ENCODE results near the gene CIDEC.

The CIDEC gene

DNA sequence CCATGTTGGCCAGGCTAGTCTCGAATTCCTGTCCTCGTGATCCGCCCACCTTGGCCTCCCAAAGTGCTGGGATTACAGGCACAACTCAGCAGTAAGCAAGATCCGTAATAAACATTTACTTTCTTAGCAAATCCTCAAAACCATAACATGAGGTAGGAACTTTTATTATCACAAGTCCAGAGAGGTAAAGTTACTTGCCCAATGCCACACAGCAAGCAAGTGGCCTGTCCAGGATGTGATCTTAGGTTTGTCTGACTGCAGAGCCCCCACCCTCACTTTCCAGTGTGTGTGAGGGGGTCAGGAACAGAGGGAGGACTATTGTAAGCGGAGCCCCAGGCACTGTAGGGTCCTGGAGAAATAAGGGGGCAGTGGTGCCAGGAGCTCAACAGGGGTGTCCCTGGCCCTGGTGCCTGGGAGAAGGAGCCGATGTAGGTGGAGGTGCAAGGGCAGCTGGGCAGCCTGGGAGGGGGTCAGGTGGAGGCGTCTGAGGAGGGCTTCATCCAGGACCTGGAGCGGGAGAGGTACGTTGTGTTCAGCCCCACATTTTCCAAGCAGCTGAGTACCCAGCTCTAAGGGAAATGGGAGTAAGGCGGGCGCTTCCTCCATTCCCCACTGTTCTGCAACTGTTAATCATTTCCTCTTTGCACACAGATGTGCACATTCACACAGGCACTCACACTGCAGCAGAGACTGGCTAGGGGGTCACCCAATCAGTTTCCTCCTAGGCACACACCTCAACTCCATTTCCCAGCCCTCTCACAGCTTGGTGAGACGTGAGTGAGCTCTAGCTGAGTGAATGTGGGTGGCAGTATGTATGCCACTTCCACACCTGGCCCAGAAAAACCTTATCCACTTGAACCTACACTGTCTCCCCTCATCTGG, 42.1 kb downstream of the CIDEC start:
- DNase-seq (ENCODE audit: low read depth) = peak; percentile 57
- H3K4me3 ChIP-seq (replicated peaks; ENCODE audit: low read depth, low read length) = no peak overlapping the region
- no peak for TF ChIP-seq CTCF (IDR thresholded peaks at IDR 0.05; ENCODE audit: low read length, missing control alignments)

DNA sequence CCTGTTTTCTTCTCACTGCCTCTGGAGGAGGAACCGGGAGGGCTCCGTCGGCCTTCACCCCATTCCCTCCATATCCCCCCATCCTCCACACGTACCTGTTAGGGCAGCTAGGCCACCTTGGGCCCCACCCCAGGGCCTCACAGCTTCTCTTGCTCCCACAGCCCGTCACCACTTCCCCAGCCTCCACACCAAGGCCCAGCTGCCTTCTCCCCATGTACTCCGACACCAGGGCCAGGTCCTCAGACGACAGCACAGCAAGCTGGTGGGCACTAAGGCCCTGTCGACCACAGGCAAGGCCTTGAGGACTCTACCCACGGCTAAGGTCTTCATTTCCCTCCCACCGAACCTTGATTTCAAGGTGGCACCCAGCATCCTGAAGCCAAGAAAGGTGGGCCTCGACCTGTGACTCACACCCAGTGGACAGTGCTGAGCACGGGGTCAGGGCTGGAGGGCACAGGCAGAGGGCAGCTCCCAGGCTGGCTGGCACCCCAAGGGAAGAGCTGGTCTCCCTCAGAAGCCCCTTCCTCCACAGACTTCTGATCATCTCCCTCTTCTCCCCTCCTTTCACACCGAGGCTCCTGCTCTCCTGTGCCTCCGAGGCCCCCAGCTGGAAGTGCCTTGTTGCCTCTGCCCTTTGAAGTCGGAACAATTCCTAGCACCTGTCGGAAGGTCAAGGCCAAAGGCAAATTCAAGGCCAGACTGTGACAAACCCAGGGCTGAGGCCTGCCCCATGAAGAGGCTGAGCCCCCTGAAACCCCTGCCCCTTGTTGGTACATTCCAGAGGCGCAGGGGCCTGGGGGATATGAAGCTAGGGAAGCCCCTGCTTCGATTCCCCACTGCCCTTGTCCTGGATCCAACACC, 45.3 kb downstream of the CIDEC start:
- H3K4me3 ChIP-seq (replicated peaks; ENCODE audit: low read depth, low read length) = no peak overlapping the region
- no peak for DNase-seq (ENCODE audit: low read depth)
- TF ChIP-seq CTCF (IDR thresholded peaks at IDR 0.05; ENCODE audit: low read length, missing control alignments) = no peak

DNA sequence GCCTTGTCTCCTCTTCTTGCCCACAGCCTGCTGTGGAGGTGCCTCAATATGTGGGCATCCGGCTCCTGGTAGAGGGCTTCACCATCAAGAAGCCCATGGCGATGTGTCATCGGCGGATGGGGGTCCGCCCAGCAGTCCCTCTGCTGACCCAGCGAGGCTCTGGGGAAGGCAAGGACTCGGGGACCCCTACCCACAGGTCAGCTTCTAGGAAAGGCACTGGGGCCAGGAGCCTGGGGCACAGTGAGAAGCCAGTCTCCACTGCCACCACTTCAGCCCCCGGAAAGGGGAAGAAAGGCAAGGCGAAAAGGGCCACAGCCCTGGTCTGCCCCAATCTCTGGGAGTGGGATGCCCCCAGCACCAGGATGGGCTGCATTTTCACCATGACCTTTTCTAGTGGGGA, 47.0 kb downstream of the CIDEC start:
- no peak for DNase-seq (ENCODE audit: low read depth)
- no peak overlapping the region for H3K4me3 ChIP-seq (replicated peaks; ENCODE audit: low read depth, low read length)
- TF ChIP-seq CTCF (IDR thresholded peaks at IDR 0.05; ENCODE audit: low read length, missing control alignments) = no peak

GRCh38 chr3:9831253-9831652, 48.8 kb downstream of the CIDEC start:
- no peak overlapping the region for H3K4me3 ChIP-seq (replicated peaks; ENCODE audit: low read depth, low read length)
- TF ChIP-seq CTCF (IDR thresholded peaks at IDR 0.05; ENCODE audit: low read length, missing control alignments) = no peak
- DNase-seq (ENCODE audit: low read depth) = no peak

GRCh38 chr3:9828801-9829755, 51.0 kb downstream of the CIDEC start:
- TF ChIP-seq CTCF (IDR thresholded peaks at IDR 0.05; ENCODE audit: low read length, missing control alignments) = no peak
- H3K4me3 ChIP-seq (replicated peaks; ENCODE audit: low read depth, low read length) = no peak overlapping the region
- DNase-seq (ENCODE audit: low read depth) = no peak

GRCh38 chr3:9826815-9827573, 53.1 kb downstream of the CIDEC start:
- peak; percentile 34 for DNase-seq (ENCODE audit: low read depth)
- TF ChIP-seq CTCF (IDR thresholded peaks at IDR 0.05; ENCODE audit: low read length, missing control alignments) = no peak
- H3K4me3 ChIP-seq (replicated peaks; ENCODE audit: low read depth, low read length) = no peak overlapping the region
